Measurements from ENCODE around the gene PFKP. TPM values are rescaled to one million over a fixed set of nuclear protein-coding genes. Genes with fewer than 3 reads are reported as not detected.
"Not testable (repeated sequence)": the region's sequence is repeated elsewhere in the genome, so short reads cannot be mapped to it uniquely, and the experiment has no call there.

The PFKP gene
- total RNA-seq, 4 donors from 2014 or later: 22.9 to 74.5 (median 43.8) TPM

DNA sequence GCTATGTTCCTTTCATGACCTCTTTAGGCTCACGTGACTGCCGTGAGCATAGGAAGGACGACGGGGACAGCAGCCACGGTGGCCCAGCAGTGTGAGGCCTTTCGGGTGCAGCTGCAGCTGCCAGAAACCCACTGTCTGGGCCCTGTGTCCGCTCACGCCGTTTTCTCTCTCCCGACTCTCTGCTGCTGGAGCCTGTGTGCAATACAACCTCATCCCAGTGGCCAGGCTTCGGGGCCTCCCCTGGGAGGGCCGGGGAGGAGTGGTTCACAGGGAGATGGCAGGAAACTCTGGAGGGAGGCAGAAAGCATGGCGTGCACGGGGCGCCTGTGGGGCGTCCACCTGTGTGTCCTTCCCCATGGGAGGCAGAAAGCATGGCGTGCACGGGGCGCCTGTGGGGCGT is 38.6 kb downstream of the PFKP start:
- Histone ChIP-seq H3K4me1 (no peaks in the 10 kb centered on the region), H3K27ac (no peak overlapping the region), H3K36me3 (no peaks in the 10 kb centered on the region), H3K27me3 (no peaks in the 10 kb centered on the region), H3K9me3 (no peaks in the 10 kb centered on the region), H3K4me3 (no peak overlapping the region)
- TF ChIP-seq, protein P1, sequence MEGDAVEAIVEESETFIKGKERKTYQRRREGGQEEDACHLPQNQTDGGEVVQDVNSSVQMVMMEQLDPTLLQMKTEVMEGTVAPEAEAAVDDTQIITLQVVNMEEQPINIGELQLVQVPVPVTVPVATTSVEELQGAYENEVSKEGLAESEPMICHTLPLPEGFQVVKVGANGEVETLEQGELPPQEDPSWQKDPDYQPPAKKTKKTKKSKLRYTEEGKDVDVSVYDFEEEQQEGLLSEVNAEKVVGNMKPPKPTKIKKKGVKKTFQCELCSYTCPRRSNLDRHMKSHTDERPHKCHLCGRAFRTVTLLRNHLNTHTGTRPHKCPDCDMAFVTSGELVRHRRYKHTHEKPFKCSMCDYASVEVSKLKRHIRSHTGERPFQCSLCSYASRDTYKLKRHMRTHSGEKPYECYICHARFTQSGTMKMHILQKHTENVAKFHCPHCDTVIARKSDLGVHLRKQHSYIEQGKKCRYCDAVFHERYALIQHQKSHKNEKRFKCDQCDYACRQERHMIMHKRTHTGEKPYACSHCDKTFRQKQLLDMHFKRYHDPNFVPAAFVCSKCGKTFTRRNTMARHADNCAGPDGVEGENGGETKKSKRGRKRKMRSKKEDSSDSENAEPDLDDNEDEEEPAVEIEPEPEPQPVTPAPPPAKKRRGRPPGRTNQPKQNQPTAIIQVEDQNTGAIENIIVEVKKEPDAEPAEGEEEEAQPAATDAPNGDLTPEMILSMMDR (IDR thresholded peaks at IDR 0.05): no peak
- TF ChIP-seq POLR2A (IDR thresholded peaks at IDR 0.05): no peak
- DNase-seq: no peak
- intact Hi-C loops (cut with DNase I; ENCODE audit: low total_unique reads): no loop called here

DNA sequence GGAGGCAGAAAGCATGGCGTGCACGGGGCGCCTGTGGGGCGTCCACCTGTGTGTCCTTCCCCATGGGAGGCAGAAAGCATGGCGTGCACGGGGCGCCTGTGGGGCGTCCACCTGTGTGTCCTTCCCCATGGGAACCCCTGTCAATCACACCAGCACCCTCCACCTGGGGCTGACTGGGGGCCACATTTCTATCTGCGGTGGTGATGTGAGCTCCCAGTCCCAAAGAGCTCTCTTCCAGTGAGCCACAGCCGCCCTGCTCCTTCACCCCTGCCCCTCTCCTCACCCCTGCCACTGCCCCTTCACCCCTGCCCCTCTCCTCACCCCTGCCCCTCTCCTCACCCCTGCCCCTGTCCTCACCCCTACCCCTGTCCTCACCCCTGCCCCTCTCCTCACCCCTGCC is 39.0 kb downstream of the PFKP start:
- H3K27me3 ChIP-seq; H3K27ac ChIP-seq; intact Hi-C loops (cut with DNase I; ENCODE audit: low total_unique reads); DNase-seq; H3K4me1 ChIP-seq; H3K4me3 ChIP-seq; H3K36me3 ChIP-seq; H3K9me3 ChIP-seq: not testable (repeated sequence)

DNA sequence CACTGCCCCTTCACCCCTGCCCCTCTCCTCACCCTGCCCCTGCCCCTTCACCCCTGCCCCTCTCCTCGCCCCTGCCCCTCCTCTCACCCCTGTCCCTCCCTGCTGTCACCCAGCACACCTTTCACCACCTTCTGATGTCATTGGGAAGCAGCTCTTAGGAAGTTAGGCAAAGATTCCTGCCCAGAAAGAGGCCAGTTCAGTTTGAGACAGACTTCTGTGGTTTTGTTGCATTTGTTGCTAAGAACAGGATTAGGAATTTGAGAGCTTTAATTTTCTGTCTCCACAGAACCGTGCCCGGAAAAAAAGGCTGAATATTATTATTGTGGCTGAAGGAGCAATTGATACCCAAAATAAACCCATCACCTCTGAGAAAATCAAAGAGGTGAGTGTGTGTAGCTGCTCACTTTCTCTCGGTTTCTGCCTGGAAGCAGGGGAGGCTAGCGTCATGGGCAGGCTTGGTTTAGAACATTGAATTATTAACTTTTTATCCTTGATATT is 39.6 kb downstream of the PFKP start:
- no peaks in the 10 kb centered on the region for H3K4me1 ChIP-seq

DNA sequence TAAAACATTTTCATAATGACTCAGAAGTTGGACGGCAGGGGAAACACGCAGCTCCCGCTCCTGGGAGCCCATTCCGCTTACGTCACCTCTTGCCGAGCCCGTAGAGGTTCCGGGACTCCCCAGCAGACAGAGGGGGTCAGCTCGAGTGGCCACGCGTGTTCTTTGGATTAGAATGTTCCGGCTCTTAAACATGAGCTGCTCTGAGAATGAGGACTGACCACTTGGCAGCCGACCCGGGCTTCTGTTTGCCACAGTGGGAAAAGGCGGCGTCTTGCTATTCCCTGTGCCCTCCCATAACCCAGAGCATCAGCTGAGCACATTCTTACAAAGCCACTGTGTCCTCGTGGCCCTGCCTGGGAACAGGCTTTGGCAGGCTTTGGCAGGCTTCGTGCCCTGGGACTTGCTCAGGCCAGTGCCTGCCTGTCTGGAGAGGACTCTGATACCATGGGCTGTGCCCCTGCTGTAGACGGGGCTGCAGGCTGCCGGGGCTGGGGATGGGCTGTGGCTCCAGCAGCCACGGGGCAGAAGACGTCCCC is 40.1 kb downstream of the PFKP start:
- peak overlapping the region; percentile 21 to 37 for H3K27ac ChIP-seq
- TF ChIP-seq, protein P1 (IDR thresholded peaks at IDR 0.05): no peak
- no peak for TF ChIP-seq POLR2A (IDR thresholded peaks at IDR 0.05)
- H3K27me3 ChIP-seq: no peaks in the 10 kb centered on the region
- no peaks in the 10 kb centered on the region for H3K36me3 ChIP-seq
- H3K4me3 ChIP-seq: no peak overlapping the region
- DNase-seq: peak; percentile 57 to 75
- intact Hi-C loops (cut with DNase I; ENCODE audit: low total_unique reads): no loop called here
- no peaks in the 10 kb centered on the region for H3K9me3 ChIP-seq
- H3K4me1 ChIP-seq: no peaks in the 10 kb centered on the region

More for the DNA sequence above, 39.6 kb downstream of the PFKP start:
- no peak for DNase-seq
- Histone ChIP-seq H3K27me3 (no peaks in the 10 kb centered on the region), H3K27ac (peak overlapping the region in 1 of 2 donors; percentile 66), H3K36me3 (no peaks in the 10 kb centered on the region), H3K4me3 (no peak overlapping the region), H3K9me3 (no peaks in the 10 kb centered on the region)
- intact Hi-C loops (cut with DNase I; ENCODE audit: low total_unique reads): no loop called here
- TF ChIP-seq, protein P1 (IDR thresholded peaks at IDR 0.05): no peak
- no peak for TF ChIP-seq POLR2A (IDR thresholded peaks at IDR 0.05)

DNA sequence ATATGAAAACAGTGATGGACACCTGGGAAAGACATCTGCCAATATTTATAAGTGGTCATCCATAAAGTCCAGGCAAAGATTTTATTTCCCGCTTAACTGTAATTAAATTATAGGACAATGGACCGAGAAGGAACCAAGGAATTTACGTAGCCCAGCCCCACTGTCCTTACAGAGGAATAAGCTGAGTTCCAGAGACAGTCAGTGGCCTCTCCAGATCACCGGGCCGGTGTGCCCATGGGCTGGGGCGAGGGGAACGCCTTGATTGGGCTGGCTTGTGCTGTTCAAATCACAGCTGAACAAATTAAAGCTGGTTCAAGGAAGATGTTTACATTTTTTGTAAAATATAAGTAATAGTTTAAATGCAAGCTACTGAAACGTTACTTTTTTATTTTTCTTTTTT is 40.7 kb downstream of the PFKP start:
- no peaks in the 10 kb centered on the region for H3K27me3 ChIP-seq
- peak overlapping the region; percentile 21 to 37 for H3K27ac ChIP-seq
- no peak for DNase-seq
- no peak overlapping the region for H3K4me3 ChIP-seq
- no peaks in the 10 kb centered on the region for H3K9me3 ChIP-seq
- no peaks in the 10 kb centered on the region for H3K4me1 ChIP-seq
- H3K36me3 ChIP-seq: no peaks in the 10 kb centered on the region
- TF ChIP-seq, protein P1 (IDR thresholded peaks at IDR 0.05): no peak
- TF ChIP-seq POLR2A (IDR thresholded peaks at IDR 0.05): no peak
- intact Hi-C loops (cut with DNase I; ENCODE audit: low total_unique reads): no loop called here
